Islet of Langerhans (tissue), 1 donor: ENCODE results near the gene OBSCN.

ENCODE experiments used
- FAIRE-seq: peaks from one replicate; lab custom pipeline; 2011; peaks lifted over from hg19 to GRCh38; lab: Jason Lieb, UNC

Gene OBSCN, protein sequence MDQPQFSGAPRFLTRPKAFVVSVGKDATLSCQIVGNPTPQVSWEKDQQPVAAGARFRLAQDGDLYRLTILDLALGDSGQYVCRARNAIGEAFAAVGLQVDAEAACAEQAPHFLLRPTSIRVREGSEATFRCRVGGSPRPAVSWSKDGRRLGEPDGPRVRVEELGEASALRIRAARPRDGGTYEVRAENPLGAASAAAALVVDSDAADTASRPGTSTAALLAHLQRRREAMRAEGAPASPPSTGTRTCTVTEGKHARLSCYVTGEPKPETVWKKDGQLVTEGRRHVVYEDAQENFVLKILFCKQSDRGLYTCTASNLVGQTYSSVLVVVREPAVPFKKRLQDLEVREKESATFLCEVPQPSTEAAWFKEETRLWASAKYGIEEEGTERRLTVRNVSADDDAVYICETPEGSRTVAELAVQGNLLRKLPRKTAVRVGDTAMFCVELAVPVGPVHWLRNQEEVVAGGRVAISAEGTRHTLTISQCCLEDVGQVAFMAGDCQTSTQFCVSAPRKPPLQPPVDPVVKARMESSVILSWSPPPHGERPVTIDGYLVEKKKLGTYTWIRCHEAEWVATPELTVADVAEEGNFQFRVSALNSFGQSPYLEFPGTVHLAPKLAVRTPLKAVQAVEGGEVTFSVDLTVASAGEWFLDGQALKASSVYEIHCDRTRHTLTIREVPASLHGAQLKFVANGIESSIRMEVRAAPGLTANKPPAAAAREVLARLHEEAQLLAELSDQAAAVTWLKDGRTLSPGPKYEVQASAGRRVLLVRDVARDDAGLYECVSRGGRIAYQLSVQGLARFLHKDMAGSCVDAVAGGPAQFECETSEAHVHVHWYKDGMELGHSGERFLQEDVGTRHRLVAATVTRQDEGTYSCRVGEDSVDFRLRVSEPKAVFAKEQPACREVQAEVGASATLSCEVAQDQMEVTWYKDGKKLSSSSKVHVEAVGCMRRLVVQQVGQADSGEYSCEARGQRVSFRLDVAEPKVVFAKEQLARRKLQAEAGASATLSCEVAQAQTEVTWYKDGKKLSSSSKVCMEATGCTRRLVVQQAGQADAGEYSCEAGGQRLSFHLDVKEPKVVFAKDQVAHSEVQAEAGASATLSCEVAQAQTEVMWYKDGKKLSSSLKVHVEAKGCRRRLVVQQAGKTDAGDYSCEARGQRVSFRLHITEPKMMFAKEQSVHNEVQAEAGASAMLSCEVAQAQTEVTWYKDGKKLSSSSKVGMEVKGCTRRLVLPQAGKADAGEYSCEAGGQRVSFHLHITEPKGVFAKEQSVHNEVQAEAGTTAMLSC (N-terminal part only)

DNA sequence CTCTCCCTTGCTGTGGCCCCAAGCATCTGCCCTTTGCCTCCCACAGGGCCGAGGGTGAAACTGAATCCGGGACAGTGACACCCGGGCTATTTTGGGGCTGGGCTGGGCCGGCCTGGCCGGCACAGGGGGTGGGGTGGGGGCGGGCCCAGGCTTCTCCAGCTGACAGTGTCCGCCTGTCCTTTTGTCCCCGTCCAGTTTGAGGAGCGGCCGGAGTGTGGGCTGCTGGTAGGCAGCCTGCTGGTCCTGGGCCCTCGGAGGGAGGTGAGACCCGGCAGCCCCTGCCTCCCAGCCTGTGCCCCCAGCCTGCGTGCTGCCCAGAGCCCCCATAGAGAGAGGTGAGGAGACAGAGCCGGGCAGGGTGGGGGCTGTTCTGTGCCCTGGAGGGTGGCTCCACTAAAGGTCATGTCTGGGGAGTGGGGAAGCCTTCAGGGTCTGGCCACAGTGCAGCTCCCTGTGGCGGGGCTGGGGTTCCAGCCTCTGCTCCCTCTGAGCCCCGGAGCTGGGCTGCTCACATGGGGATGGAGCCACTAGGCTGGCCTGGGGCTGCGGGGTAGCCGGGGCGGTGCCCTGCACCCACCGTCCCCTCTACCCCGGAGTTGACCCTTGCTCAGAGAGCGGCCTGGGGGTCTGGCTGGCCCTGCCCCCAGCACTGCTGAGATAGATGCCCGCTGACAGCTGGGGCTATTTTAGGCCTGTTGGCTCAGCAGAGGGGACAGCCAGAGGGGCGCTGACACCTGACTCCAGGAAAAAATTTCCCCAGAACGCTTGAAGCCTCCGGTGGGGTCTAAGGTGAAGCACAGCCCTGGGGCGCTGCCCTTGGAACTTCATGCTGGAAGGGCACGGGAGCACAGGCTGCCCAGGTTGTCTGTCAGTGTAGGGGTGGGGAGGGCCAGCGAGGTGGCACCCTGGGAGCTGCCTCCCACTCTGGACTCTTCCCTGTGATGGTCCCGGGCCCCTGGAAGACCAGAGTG is at the start of gene OBSCN:
Gene OBSCN, plus strand, starts transcription at position 194 of the 971 bp plus-strand sequence. CDS start 3,740 bp downstream, outside the sequence.
- FAIRE-seq, result no peak

DNA sequence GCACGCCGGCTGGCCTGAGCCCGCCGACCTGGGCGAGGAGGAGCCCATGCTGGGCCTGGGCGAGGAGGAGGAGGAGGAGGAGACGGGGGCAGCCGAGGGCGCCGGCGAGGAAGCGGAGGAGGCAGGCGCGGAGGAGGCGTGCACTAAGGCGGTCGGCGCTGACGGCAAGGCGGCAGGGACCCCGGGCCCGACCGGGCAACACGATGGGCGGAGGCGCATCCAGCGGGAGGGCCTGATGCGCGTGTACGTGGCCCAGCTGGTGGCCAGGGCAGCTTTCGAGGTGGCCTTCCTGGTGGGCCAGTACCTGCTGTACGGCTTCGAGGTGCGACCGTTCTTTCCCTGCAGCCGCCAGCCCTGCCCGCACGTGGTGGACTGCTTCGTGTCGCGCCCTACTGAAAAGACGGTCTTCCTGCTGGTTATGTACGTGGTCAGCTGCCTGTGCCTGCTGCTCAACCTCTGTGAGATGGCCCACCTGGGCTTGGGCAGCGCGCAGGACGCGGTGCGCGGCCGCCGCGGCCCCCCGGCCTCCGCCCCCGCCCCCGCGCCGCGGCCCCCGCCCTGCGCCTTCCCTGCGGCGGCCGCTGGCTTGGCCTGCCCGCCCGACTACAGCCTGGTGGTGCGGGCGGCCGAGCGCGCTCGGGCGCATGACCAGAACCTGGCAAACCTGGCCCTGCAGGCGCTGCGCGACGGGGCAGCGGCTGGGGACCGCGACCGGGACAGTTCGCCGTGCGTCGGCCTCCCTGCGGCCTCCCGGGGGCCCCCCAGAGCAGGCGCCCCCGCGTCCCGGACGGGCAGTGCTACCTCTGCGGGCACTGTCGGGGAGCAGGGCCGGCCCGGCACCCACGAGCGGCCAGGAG is 49.5 kb upstream of the OBSCN start:
- FAIRE-seq, result no peak

DNA sequence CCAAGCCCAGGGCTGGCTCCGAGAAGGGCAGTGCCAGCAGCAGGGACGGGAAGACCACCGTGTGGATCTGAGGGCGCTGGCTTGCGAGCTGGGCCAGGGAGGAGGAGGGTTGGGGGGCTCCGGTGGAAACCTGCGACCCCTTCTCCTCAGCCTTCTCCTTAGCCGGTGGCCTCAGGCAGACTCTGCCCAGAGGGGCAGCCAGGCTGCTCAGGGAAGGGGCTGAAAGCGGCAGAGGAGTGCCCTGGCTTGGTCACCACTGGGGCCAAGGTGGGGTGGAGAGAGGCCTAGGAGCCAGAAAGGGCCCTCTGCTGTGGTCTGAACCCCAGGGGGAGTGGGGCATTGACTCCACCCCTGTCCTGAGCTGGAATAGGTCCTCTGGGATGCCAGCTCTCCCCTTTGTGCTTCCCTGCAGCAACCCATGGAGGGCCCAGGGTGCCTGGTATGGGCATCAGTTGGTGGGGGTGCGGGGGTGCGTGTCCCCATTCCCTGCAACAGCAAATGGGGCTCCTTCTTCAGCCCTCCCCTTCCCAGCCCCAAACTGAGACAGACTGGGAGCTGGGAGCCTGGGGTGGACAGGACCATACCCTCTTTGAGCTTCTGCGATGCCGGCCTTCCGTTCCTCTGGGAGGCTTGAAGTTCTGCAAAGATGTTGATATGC is 48.7 kb upstream of the OBSCN start:
- FAIRE-seq, result no peak

DNA sequence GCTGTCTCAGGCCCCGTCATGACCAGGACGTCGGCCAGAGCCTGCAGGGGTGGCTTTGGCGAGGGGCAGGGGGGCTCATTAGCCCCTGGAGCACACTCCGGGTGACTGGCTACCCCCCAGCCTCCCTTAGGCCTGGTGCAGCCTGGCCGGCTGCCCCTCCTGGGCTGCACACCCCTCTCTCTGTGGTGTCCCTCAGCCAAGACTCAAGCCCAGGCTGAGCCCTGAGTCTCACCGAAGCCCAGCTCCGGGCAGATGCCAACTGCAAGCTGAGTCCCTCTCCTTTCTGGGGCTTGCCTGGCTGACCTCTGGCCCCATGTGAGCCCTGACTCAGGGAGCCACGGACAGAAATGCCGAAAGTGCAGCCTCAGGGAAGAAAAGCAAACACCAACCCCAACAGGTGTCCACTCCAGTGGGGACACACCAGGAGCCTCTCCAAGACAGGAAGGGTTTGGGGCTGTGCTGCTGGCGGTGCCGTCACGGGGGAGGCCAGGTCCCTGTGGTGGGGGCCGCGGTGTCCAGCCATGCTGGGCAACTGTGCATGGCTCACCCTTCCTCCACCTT is 47.6 kb upstream of the OBSCN start:
- no peak for FAIRE-seq

DNA sequence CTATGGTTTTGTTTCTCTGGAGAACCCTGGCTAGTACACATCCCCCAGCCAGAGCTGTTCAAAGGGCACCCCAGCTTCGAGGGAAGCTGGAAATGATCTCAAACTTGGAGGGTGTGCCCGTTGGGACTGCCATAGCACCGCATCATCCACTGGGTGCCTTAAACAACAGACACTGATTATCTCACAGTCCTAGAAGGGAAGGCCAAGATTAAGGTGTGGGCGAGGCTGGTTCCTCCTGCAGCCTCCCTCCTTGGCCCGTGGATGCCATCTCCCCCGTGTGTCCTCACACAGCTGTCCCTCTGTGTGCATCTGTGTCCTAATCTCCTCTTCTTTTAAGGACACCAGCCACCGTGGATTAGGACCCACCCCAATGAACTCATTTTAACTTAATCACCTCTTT is 46.5 kb upstream of the OBSCN start:
- FAIRE-seq, result no peak

DNA sequence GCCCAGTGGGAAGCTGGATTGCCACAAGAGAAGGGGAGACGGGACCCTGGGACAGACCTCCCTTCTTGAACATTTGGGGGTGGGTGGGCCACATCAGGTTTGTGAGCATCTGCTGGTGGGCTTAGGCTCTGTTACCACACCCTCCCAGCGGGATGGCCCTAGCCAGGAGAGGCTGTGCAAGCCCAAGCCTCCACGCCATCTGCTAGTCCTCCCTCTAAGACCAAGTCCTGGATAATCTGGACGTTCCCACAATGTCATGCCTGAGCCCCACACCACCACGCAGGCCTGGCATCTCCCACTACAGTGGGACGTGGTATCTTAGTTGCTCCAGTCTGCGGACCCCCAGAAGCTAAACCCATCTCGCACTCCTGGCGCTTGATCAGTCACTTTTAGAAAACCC is 46.0 kb upstream of the OBSCN start:
- no peak for FAIRE-seq

DNA sequence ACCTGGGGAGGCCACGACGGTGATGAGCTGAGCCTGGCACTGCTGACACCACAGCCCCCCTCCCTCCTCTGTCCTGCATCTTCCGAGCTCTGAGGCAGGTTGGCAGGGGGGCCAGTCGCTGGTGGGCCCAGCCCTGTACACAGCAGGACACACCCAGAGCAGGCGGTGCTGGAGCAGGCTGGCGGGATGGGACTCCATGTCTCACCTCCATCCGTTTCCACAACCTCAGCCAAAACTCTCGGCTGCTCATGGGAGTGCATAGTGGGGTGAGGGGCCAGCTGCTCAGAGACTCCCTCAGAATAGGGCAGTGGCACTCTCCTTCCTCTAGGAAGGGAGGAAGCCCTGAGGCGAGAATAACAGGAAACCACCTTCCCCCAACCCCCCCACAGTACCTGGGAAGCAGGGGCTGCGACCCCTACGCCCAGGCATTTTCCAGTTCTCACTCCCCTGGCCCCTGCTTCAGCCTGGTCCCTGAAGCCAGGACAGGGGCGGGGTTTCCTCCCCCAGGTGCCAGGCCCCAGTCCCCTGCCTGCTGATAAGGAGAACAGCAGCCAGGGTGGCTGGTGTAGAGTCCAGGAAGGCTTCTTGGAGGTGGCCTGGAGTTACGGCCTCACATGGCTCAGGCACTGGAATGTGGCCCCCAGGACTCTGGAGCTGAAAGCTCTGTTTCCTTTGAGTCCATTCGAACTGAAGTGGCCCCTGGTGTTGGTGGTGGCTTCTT is 45.4 kb upstream of the OBSCN start:
- no peak for FAIRE-seq

DNA sequence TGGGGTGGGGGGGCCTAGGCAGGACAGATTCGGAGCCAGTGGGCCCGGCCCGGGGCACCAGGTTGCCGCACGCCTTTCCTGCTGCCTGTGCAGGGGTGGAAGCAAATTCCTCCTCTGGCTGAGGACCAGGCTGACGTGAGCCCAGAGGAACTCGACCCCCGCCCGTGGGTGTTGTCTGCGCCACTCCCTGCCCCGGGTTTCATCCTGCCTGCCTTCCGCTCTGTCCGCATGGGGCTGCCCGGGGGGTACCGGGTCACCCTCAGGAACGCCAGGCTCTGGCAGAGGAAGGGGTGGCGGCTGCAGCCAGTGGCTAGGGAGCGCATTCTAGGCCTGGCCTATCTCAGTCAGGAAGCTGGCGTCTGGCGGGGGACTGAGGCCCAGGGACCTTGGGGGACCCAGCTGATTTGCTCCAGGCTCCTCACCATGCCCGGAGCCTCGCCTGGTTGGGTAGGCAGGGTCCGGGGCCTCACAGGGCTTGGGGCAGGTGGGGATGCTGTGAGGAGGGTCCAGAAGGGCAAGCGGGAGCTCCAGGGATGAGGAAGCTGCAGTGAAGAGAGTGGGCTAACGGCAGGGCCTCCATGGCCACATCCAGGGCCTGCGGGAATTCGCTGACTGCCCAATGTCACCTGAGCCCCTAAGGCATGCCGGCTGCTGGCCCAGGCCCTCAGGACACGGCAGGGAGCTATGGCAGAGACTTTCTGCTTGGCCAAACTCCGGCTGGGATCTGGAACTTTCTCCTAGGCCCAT is 44.7 kb upstream of the OBSCN start:
- no peak for FAIRE-seq

DNA sequence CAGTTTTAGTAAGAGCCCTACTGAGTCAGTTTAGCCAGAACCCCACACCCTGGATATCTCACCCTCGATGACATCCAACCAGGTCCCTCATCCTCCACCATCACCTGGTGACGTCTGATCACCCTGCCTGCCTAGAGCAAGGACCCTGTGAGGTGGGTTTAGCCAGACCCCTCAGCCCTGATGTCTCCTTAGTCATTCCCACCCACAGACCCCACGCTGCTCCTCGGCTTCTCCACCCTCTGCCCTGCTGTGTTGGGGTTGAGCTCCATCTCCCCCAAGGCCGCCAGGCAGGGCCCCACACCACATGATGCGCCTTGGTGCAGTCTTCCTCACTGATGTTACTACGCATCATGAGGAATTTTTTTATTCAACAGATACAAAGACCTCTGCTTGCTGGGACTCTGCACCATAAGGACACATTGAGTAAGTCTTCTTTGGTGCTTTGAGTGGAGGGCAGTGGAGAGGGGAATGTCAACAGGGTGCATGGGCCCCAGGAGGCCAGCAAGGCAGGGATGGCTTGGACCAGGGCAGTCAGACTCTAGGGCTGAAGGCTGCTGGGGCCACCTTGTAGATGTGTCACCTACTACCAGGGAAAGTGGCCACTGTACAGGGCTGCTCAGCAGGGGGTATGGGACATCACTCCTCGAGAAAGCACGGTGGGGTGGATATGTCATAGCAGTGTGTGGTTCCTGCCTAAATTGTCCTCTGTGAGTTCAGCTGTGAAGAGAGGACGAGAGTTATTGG is 43.9 kb upstream of the OBSCN start:
- no peak for FAIRE-seq

DNA sequence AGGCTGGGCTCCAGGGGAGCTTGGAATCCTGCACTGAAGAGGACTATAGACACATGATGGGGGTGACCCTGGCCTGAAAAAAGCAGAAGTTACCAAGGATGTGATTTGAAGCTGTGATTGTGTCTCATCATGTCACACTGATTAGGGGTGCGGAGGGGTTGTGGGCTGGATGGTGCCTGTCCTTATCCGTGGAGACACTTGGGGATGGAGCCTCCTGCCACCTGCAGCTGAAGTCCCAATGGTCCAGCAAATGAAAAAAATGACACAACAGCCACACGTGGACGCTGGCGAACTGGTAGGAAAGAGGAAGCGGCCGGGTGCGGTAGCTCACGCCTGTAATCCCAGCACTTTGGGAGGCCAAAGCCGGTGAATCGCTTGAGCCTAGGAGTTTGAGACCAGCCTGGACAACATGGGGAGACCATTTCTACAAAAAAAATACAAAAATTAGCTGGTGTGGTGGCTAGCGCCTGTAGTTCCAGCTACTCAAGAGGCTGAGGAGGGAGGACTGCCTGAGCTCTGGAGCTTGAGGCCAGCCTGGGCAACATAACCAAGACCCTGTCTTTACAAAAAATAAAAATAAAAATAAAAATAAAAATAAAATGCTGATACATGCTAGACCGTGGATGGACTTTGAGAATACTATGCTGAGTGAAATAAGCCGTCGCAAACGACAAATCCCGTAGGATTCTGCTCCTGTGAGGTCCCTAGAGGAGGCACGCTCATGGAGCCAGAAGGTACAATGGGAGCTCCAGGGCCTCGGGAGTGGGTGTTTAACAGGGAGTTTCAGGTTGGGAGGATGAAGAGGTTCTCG is 43.1 kb upstream of the OBSCN start:
- FAIRE-seq, result no peak

DNA sequence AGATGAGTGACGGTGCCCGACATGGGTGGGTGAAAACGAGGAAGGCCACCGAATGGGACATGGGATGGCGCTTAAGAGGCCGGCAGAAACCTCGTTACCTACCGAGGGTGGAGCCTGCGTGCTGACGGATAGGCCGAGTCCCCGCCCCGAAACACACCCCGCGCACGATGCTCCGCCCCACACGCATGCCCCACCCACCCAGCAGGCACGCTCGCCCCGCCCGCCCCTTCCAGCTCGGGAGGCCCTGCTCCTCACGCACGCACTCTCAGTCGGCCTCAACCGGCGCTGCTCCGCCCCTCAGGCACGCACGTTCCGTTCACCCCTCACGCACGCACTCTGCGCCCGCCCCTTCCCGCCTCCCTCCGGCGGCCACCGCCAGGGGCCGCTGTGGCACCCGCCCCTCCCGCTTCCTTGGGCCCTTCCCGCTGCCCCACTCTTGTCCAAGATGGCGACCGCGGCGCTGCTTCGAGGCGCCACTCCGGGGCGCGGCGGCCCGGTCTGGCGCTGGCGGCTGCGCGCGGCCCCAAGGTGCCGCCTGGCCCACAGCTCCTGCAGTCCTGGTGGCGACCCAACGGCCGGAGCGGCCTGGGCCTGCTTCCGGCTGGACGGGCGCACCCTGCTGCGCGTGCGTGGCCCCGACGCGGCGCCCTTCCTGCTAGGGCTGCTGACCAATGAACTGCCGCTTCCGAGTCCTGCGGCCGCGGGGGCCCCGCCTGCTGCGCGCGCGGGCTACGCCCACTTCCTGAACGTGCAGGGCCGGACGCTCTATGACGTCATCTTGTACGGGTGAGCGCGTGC is 42.3 kb upstream of the OBSCN start, which contains the start of gene IBA57:
Gene IBA57, plus strand, starts transcription at position 433 of the 798 bp plus-strand sequence. Its CDS starts 13 bp downstream, at position 446.
- FAIRE-seq, result no peak

DNA sequence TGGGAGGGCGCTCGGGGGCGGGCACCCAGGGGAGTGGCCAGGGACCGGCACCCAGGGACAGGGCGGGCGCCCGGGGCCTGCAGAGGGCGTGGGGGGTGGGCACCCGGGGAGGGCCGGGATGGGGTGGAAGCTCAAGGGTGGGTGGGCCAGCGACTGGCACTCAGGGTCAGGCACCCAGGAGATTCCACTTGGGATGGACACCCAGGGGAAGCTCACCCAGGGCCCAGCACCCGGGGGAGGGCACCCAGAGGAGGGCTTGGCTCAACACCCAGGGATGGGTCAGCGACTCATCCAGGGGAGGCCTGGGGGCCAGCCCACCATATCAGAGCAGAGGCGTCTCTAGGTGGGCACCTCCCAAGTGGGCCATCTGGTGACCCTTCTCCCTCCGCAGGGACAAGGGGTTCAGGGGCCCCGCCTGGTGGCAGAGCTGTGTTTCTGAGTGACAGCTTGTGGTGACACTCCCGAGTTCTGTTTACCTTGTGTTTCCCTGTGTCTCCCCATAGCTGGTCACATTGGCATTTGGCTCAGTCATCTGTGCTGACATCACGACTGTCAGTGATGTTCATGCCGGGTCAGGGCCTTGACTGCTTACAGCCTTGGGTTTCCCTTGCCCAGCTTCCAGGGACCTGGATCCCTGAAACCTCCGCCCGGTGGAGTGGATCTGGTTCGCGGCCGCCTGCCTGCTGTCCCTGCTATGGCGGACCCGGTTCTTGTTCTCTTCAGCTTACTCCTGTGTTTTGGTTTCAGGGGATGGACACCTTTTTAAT is 41.5 kb upstream of the OBSCN start:
- no peak for FAIRE-seq

DNA sequence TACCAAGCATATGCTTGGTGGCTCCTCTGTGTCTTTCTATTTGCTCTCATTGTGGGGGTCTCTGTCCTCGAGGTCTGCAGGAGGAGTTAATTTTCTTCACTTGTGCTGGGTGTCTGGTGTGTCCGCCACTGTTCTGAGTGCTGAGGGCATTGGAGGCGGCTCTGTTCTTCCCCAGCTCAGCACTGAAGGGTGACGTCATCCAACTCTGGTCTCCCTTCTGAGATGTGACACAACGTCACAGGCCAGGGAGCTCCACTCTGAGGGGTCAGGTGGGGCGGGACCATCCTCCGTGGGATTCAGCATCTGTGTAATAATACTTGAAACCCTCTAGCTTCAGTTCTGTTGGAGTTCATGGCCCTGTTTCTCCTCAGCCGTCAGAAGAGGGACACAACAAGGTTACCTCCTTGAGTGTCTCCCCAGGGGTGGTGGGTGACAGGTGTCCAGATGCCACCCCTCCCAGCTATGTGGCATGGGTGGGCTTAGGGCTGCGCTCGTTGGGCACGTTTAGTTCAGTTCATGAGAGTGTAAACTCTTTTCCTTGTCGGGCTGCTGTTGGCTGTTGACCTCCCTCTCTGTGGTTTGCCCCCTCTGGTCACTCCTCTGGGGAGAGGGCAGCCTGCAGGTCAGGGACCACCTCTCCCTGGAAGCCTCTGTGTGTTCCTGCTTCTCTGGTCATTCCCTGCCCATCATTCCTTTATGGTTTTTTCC is 39.1 kb upstream of the OBSCN start:
- no peak for FAIRE-seq

DNA sequence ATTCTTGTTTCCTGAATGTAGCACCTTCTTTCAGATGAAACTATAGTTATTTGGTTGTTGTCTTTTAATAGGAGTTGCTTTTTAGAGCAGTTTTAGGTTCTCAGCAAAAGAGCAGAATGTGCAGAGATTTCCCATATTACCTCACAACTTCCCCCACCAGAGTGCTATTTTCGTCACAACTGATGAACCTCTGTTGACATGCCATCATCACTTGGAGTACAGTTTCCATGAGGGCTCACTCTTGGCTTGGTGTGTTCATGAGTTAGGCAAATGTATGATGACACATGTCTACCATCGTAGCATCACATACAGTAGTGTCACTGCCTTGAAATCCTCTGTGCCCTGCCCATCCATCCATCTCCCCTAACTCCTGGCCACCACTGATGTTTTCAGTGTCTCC is 38.5 kb upstream of the OBSCN start:
- FAIRE-seq, result no peak
